ENCODE results near the gene PDE3B.

PDE3B gene

GRCh38 chr11:14611939-14612338, 31.7 kb upstream of the PDE3B start:
- Histone ChIP-seq H4K20me1 (ENCODE audit: insufficient read depth, low read length) (no peaks in the 10 kb centered on the region), H3K4me2 (ENCODE audit: low read length) (no peak overlapping the region), H3K36me3 (replicated peaks; ENCODE audit: low read depth, low read length) (no peaks in the 10 kb centered on the region), H3K79me2 (ENCODE audit: low read length) (no peaks in the 10 kb centered on the region), H2AFZ (ENCODE audit: low read depth, low read length) (no peak overlapping the region), H3K4me3 (ENCODE audit: low read length) (no peak overlapping the region), H3K9ac (ENCODE audit: low read length) (no peak overlapping the region), H3K27me3 (ENCODE audit: low read depth, low read length) (no peaks in the 10 kb centered on the region), H3K9me3 (ENCODE audit: insufficient read depth, low read length) (no peaks in the 10 kb centered on the region), H3K4me1 (ENCODE audit: low read length) (peaks cover 3% of the 10 kb centered on the region; the same call in 1 of the 2 replicates), H3K27ac (ENCODE audit: low read length) (no peak overlapping the region)
- no peak for TF ChIP-seq EZH2phosphoT487 (IDR thresholded peaks at IDR 0.05; ENCODE audit: low read depth)
- TF ChIP-seq, protein P1, sequence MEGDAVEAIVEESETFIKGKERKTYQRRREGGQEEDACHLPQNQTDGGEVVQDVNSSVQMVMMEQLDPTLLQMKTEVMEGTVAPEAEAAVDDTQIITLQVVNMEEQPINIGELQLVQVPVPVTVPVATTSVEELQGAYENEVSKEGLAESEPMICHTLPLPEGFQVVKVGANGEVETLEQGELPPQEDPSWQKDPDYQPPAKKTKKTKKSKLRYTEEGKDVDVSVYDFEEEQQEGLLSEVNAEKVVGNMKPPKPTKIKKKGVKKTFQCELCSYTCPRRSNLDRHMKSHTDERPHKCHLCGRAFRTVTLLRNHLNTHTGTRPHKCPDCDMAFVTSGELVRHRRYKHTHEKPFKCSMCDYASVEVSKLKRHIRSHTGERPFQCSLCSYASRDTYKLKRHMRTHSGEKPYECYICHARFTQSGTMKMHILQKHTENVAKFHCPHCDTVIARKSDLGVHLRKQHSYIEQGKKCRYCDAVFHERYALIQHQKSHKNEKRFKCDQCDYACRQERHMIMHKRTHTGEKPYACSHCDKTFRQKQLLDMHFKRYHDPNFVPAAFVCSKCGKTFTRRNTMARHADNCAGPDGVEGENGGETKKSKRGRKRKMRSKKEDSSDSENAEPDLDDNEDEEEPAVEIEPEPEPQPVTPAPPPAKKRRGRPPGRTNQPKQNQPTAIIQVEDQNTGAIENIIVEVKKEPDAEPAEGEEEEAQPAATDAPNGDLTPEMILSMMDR (IDR thresholded peaks at IDR 0.05; ENCODE audit: low read depth, low read length), result no peak

- no peaks in the 10 kb centered on the region for H3K9me3 ChIP-seq (ENCODE audit: insufficient read depth, low read length)
- H4K20me1 ChIP-seq (ENCODE audit: insufficient read depth, low read length), result no peaks in the 10 kb centered on the region
- peaks cover 3% of the 10 kb centered on the region; the same call in 1 of the 2 replicates for H3K4me1 ChIP-seq (ENCODE audit: low read length)
- no peak overlapping the region for H3K4me3 ChIP-seq (ENCODE audit: low read length)
- H2AFZ ChIP-seq (ENCODE audit: low read depth, low read length), result no peak overlapping the region
- no peaks in the 10 kb centered on the region for H3K36me3 ChIP-seq (replicated peaks; ENCODE audit: low read depth, low read length)
- H3K79me2 ChIP-seq (ENCODE audit: low read length), result no peaks in the 10 kb centered on the region
- TF ChIP-seq, protein P1 (IDR thresholded peaks at IDR 0.05; ENCODE audit: low read depth, low read length), result no peak
- TF ChIP-seq EZH2phosphoT487 (IDR thresholded peaks at IDR 0.05; ENCODE audit: low read depth), result no peak
- no peak overlapping the region for H3K9ac ChIP-seq (ENCODE audit: low read length)
- H3K27ac ChIP-seq (ENCODE audit: low read length), result no peak overlapping the region
- no peak overlapping the region for H3K4me2 ChIP-seq (ENCODE audit: low read length)
- H3K27me3 ChIP-seq (ENCODE audit: low read depth, low read length), result no peaks in the 10 kb centered on the region
Observed at GRCh38 chr11:14612694-14613093, 30.9 kb upstream of the PDE3B start.

DNA sequence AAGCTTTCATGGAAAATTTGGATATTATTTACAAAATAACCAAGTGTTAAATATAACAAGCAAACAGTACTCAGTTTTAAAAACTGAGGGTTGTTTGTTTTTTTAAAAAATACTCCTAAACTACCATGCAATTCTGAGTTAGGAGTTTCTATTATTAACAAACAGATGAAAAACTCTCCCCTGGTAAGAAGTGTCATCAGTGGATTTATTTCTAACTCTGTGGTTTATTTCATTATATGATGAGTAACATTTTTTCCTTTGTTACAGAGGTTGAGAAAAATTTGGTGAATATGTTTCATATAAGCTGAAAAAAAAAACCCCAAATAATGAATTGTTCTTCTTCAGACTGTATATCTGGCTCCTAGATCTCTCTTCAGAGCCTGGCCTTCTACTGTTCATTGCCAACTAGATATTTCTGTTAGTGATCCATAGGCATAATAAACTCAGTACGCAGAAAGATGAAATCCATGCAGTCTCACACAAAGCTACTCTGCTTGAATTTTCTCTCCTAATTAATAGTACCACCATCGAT, 29.4 kb upstream of the PDE3B start:
- Histone ChIP-seq H3K36me3 (replicated peaks; ENCODE audit: low read depth, low read length) (no peaks in the 10 kb centered on the region), H3K79me2 (ENCODE audit: low read length) (no peaks in the 10 kb centered on the region), H4K20me1 (ENCODE audit: insufficient read depth, low read length) (no peaks in the 10 kb centered on the region), H3K27me3 (ENCODE audit: low read depth, low read length) (no peaks in the 10 kb centered on the region), H3K9ac (ENCODE audit: low read length) (no peak overlapping the region), H3K4me2 (ENCODE audit: low read length) (no peak overlapping the region), H3K4me1 (ENCODE audit: low read length) (peaks cover 3% of the 10 kb centered on the region; the same call in 1 of the 2 replicates), H2AFZ (ENCODE audit: low read depth, low read length) (no peak overlapping the region), H3K4me3 (ENCODE audit: low read length) (no peak overlapping the region), H3K9me3 (ENCODE audit: insufficient read depth, low read length) (no peaks in the 10 kb centered on the region), H3K27ac (ENCODE audit: low read length) (no peak overlapping the region)
- TF ChIP-seq EZH2phosphoT487 (IDR thresholded peaks at IDR 0.05; ENCODE audit: low read depth), result no peak
- TF ChIP-seq, protein P1 (IDR thresholded peaks at IDR 0.05; ENCODE audit: low read depth, low read length), result no peak

DNA sequence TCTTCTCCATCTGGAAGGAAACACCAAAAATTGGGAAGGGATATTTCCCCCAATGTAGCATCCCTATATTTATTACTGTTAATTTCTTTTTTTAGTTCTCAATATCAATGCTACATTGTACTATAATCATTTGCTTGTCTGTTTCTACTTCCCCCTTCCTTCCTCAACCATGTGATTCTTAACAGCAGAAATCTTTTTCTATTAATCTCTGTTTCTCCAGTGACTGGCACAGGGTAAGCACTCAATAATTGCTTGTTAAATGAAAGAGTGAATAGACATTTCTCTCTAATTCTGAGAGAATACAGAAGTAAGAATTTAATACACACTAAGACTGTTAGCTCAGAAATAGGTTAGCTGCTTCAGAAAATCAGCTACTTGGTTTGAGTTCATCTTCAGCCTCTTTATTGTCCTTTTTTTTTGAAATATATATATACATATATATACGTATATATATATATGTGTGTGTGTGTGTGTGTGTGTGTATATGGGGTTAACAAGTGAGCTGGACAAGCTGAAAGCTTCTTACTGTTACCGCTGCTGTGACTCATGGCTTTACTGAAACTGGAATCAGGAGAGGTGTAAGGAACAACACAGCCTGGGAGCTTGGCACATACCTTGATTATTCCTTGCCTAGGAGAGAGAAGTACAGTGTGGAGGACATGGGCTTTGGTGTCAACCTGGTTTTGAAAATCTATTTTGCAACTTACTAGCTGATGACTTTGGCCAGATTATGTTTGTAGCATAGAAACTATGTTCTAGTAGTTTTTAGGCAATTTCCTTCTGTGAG, 26.2 kb upstream of the PDE3B start:
- Histone ChIP-seq H3K4me2 (ENCODE audit: low read length) (no peak overlapping the region), H3K9ac (ENCODE audit: low read length) (no peak overlapping the region), H2AFZ (ENCODE audit: low read depth, low read length) (no peak overlapping the region), H3K9me3 (ENCODE audit: insufficient read depth, low read length) (no peaks in the 10 kb centered on the region), H3K4me1 (ENCODE audit: low read length) (no peaks in the 10 kb centered on the region), H3K27ac (ENCODE audit: low read length) (no peak overlapping the region), H3K79me2 (ENCODE audit: low read length) (no peaks in the 10 kb centered on the region), H3K36me3 (replicated peaks; ENCODE audit: low read depth, low read length) (no peaks in the 10 kb centered on the region), H3K27me3 (ENCODE audit: low read depth, low read length) (no peaks in the 10 kb centered on the region), H3K4me3 (ENCODE audit: low read length) (no peak overlapping the region), H4K20me1 (ENCODE audit: insufficient read depth, low read length) (no peaks in the 10 kb centered on the region)
- TF ChIP-seq, protein P1 (IDR thresholded peaks at IDR 0.05; ENCODE audit: low read depth, low read length), result no peak
- no peak for TF ChIP-seq EZH2phosphoT487 (IDR thresholded peaks at IDR 0.05; ENCODE audit: low read depth)
